Heart right ventricle (tissue), 16 donors: ENCODE measurements around the gene TCEAL5. TPM values are rescaled to one million over a fixed set of nuclear protein-coding genes. Genes with fewer than 3 reads are reported as not detected.
A peak's percentile ranks its signal among the peaks of the same experiment; 100 is the strongest.
"Not testable (repeated sequence)": the region's sequence is repeated elsewhere in the genome, so short reads cannot be mapped to it uniquely, and the experiment has no call there.

Experiments used
- ATAC-seq, 8 donors: fragments of 200-7000 bp; cut with Tn5 transposase; one replicate each; pipeline ENCODE4 v1.9.1; 2020; ENCODE audit warnings: mild to moderate bottlenecking in 8 of 8, moderate library complexity in 8 of 8, moderate number of reproducible peaks in 1 of 8
- DNase-seq, 2 donors: peaks; one replicate each; pipeline ENCODE4 v3.0.0-alpha.2; 2020
- H3K27ac ChIP-seq, 10 donors: fragments of 200-600 bp; sonication (generic) in 2 of 10; one replicate each; pipeline versions ENCODE4 v1.5.0 to v1.8.0; 2020 to 2022; ENCODE audit warnings: mild to moderate bottlenecking in 3 of 10
- H3K27me3 ChIP-seq, 7 donors: fragments of 200-600 bp; one replicate each; pipeline ENCODE4 v1.8.0; 2021 to 2022; ENCODE audit warnings: mild to moderate bottlenecking in 2 of 7
- H3K36me3 ChIP-seq, 9 donors: fragments of 200-600 bp; sonication (generic) in 1 of 9; one replicate each; pipeline versions ENCODE4 v1.5.0 to v1.8.0; 2020 to 2022; ENCODE audit warnings: mild to moderate bottlenecking in 2 of 9
- H3K4me1 ChIP-seq, 9 donors: fragments of 200-600 bp; sonication (generic) in 1 of 9; one replicate each; pipeline versions ENCODE4 v1.5.0 to v1.8.0; 2020 to 2022; ENCODE audit warnings: mild to moderate bottlenecking in 4 of 9
- H3K4me3 ChIP-seq, 10 donors: fragments of 200-600 bp; sonication (generic) in 2 of 10; one replicate each; pipeline versions ENCODE4 v1.5.0 to v1.8.0; 2020 to 2022; ENCODE audit warnings: mild to moderate bottlenecking in 7 of 10, moderate library complexity in 2 of 10
- H3K9me3 ChIP-seq, 11 donors: fragments of 200-600 bp in 10 of 11; sonication (generic) in 2 of 11; one replicate each; pipeline versions ENCODE4 v1.5.0 to v1.8.0; 2013 to 2022; ENCODE audit warnings: mild to moderate bottlenecking in 2 of 11, control low read depth in 1 of 11, moderate library complexity in 1 of 11
- WGBS, 2 donors: extraction: QIAGEN DNeasy Blood & Tissue Kit; methylation state at CpG; one replicate each; pipeline ENCODE4 v1.1.7; 2013; ENCODE audit warnings: inconsistent platforms in 1 of 2; 5-methylcytosine and 5-hydroxymethylcytosine counted together
- intact Hi-C, 10 donors: fragments of 100-400 bp; cut with DNase I; formaldehyde crosslinking; loops; one replicate each; pipeline versions ENCODE4 v1.11.1 to v1.14.2; 2022
- polyA plus RNA-seq, 2 donors: library from polyadenylated mRNA; stranded (reverse); fragments of 200-250 nt; gene quantifications; one replicate each; pipeline ENCODE4 v1.2.3, GENCODE V29; 2013
- total RNA-seq, 10 donors: library from RNA; stranded (reverse); fragmentation: NEBNext Ultra II Directional in 3 of 10; extraction: Animal tissue kit (Norgen Biotek cat#: 25700) in 3 of 10; gene quantifications; one replicate each; pipeline versions ENCODE4 v1.2.1 to v1.2.4, GENCODE V29; 2021 to 2023
- TF ChIP-seq, protein P1 (sequence below), 9 donors: fragments of 200-600 bp; sonication (generic) in 2 of 9; IDR thresholded peaks; one replicate each; pipeline versions ENCODE4 v1.5.0 to v1.8.0; 2021 to 2022; ENCODE audit warnings: antibody characterized with exemption in 9 of 9, mild to moderate bottlenecking in 5 of 9, moderate library complexity in 1 of 9
- donor health status: Arrhythmogenic right ventricular cardiomyopathy.
- donor health status: ischemic (EF 13 %, LVEDD 7.1; RV severe dilation, severe dysfunction).
- donor health status: healthy with polysubstance abuse.
- donor health status: DM: no; HTN: yes; CAD: no.
- donor health status: DM: no; HTN: no; CAD: no.
- donor health status: ischemic (EF 25% LVEDD 6.9; RV normal size, moderate dysfunction).
- donor health status: ischemic (EF 25% LVEDD 5.7; RV mildly dilated, moderate dysfunction).
- donor health status: healthy.
- donor health status: DM: yes; HTN: yes; CAD: no.
- donor health status: Ischemic cardiomyopathy.
- donor health status: ischemic (EF 35%, LVEDD 5.7; RV mildly dilated, moderate dysfunction).
- donor health status: nonischemic (EF 11% LVEDD 7.7; RV severe dilation, severe dysfunction).
- donor health status: DM: yes; HTN: yes; CAD: no.
- donor health status: PGD.
- donor health status: ischemic (EF 29% LVEDD 5.4; RV normal size, mild dysfunction).
- donor health status: nonischemic (EF 23%, LVEDD 6.1; RV moderate dilation, normal function).

The TCEAL5 gene
- total and polyA plus RNA-seq, 12 donors: 0.23 to 0.37 (median 0.28) TPM; not detected in 5

DNA sequence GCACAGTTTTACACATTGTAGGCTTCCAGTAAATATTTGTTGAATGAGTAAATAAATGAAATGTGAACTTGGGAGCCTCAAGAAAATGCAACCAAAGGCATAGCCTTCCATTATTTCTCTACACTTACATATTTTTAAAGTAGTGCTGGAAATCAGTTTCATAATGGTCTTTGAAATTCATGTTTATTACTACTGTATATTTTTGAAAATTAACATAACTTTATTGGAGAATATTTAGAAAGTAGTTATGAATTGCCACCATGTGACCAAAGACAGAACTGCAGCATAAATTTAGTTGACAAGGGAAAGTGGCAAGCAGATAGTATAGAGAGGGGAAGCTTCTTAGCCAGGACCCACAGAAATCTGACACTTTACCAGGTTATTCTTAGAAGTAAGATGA is 28.0 kb downstream of the TCEAL5 start:
- H3K36me3 ChIP-seq: peaks cover 0 to 19% (median 0%) of the 10 kb centered on the region in 9 donors
- H3K9me3 ChIP-seq: peaks cover 0 to 7% (median 0%) of the 10 kb centered on the region in 11 donors
- no peak overlapping the region for H3K4me3 ChIP-seq
- DNase-seq (no peak), ATAC-seq (no peak)
- TF ChIP-seq, protein P1, sequence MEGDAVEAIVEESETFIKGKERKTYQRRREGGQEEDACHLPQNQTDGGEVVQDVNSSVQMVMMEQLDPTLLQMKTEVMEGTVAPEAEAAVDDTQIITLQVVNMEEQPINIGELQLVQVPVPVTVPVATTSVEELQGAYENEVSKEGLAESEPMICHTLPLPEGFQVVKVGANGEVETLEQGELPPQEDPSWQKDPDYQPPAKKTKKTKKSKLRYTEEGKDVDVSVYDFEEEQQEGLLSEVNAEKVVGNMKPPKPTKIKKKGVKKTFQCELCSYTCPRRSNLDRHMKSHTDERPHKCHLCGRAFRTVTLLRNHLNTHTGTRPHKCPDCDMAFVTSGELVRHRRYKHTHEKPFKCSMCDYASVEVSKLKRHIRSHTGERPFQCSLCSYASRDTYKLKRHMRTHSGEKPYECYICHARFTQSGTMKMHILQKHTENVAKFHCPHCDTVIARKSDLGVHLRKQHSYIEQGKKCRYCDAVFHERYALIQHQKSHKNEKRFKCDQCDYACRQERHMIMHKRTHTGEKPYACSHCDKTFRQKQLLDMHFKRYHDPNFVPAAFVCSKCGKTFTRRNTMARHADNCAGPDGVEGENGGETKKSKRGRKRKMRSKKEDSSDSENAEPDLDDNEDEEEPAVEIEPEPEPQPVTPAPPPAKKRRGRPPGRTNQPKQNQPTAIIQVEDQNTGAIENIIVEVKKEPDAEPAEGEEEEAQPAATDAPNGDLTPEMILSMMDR (IDR thresholded peaks at IDR 0.05): peak in 8 of 9 donors; percentile 17 to 55 (median 48)
- H3K4me1 ChIP-seq: peaks cover 0 to 17% (median 8%) of the 10 kb centered on the region in 9 donors
- intact Hi-C loops: loop anchor here in 3 of 10 donors (5.0 kb wide), 1 partner anchor 36 kb away; no protein-coding TSS in a partner anchor
- H3K27me3 ChIP-seq: peaks cover 0 to 8% (median 0%) of the 10 kb centered on the region in 7 donors
- H3K27ac ChIP-seq: no peak overlapping the region

DNA sequence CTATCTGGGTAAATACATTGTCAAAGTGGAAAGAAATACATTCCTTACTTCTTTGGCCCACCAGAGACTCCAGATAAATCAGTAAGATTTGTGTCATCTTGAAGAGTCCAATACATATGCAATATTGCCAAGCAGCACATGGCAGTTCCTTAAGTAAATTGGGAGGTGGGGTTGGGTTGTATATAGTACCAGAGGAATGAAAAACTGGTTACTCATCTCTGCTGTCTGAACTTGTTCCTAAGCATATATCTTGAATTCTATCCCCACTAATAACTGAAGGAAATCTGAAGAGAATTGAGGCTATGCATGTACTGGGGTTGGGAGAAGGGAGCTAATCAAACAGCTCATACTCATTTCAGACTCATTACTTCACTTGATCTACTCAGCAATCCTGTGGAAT is 36.4 kb downstream of the TCEAL5 start:
- Histone ChIP-seq H3K36me3 (no peaks in the 10 kb centered on the region), H3K4me3 (no peak overlapping the region), H3K27me3 (peaks cover 0 to 18% (median 0%) of the 10 kb centered on the region in 7 donors), H3K9me3 (no peaks in the 10 kb centered on the region), H3K27ac (no peak overlapping the region), H3K4me1 (no peaks in the 10 kb centered on the region)
- DNase-seq (no peak), ATAC-seq (no peak)
- TF ChIP-seq, protein P1 (IDR thresholded peaks at IDR 0.05): no peak
- intact Hi-C loops: no loop called here

DNA sequence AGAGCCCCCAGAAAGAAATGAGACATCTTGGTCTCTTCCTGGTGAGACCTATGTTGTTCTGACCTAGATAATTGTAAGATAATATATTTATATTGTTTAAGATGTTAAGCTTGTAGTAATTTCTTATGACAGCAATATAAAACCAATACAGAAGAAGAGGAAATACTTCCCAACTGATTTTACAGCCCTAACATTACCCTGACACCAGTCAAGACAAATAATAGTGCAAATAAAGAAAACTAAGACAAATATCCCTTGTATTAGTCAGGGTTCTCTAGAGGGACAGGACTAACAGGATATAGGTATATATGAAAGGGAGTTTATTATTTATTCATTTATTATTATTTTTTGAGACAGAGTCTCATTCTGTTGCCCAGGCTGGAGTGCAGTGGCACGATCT is 40.3 kb downstream of the TCEAL5 start:
- no peak for DNase-seq
- peaks cover 0 to 21% (median 0%) of the 10 kb centered on the region in 7 donors for H3K27me3 ChIP-seq
- intact Hi-C loops: no loop called here
- TF ChIP-seq, protein P1 (IDR thresholded peaks at IDR 0.05): no peak
- ATAC-seq: no peak
- H3K4me1 ChIP-seq: no peaks in the 10 kb centered on the region
- no peaks in the 10 kb centered on the region for H3K9me3 ChIP-seq
- no peak overlapping the region for H3K27ac ChIP-seq
- H3K4me3 ChIP-seq: no peak overlapping the region
- 100% methylated on average over 1 of the region's 1 CpG for WGBS, 2 donors
- no peaks in the 10 kb centered on the region for H3K36me3 ChIP-seq

DNA sequence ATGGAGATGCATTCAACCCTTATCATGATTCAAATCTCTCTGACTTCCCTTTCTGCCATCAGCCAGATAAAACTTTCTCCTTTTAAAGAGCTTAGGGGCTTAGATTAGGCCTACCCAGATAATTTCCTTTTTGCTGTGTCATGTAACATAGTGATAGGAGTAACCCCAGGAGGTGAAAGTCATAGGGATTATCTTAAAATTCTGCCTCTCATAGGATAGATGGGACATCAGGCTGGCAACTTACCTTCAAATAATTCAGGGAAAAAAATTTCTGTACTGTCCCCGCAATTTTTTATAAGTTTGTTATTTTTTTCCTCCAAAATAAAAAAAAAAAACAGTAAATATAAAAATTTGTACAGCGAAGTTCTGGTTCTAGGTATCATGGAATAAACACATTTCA is 40.9 kb downstream of the TCEAL5 start:
- ATAC-seq, H3K4me3 ChIP-seq, H3K27ac ChIP-seq, H3K4me1 ChIP-seq, H3K9me3 ChIP-seq, DNase-seq, intact Hi-C loops, H3K36me3 ChIP-seq: not testable (repeated sequence)
- WGBS, 2 donors: 45 to 92% methylated on average over 2 of the region's 2 CpGs
- peaks cover 0 to 23% (median 0%) of the 10 kb centered on the region in 7 donors for H3K27me3 ChIP-seq

DNA sequence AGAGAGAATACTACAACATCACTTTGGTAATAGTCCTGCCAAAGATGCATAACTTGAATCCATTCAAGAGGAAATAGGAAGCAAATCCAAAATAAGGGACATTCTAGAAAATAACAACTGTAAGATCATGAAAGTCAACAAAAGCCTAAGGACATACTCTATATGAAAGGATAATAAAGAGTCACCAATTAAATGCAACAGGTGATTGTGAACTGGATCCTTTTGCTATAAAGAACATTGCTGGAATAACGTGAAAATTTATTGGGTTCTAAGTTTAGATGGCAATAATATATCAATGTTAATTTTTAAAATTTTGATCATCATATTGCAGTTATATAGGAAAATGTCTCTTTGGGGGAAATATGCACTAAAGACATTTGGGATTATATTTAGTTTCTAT is 41.7 kb downstream of the TCEAL5 start:
- DNase-seq: no peak
- Histone ChIP-seq H3K36me3 (no peaks in the 10 kb centered on the region), H3K9me3 (no peaks in the 10 kb centered on the region), H3K4me3 (no peak overlapping the region), H3K27me3 (peaks cover 0 to 20% (median 0%) of the 10 kb centered on the region in 7 donors), H3K27ac (no peak overlapping the region), H3K4me1 (no peaks in the 10 kb centered on the region)
- WGBS, 2 donors: 90 to 98% methylated on average over 1 of the region's 1 CpG
- TF ChIP-seq, protein P1 (IDR thresholded peaks at IDR 0.05): no peak
- intact Hi-C loops: no loop called here
- no peak for ATAC-seq
